ENCODE measurements around the gene XCR1.

XCR1 gene

GRCh38 chr3:45995236-45996192 is 31.8 kb downstream of the XCR1 start, which contains the start of gene FYCO1 (continued):
- peak; percentile 55 for TF ChIP-seq KLF9 (tag by site-specific recombination; IDR thresholded peaks at IDR 0.05; ENCODE audit: low read depth)
- no peak for TF ChIP-seq ZNF19 (tag by site-specific recombination; IDR thresholded peaks at IDR 0.05; ENCODE audit: low read depth)
- peak; percentile 62 for TF ChIP-seq ZEB2 (tag by site-specific recombination; IDR thresholded peaks at IDR 0.05)
- no peak for TF ChIP-seq ZNF157 (tag by site-specific recombination; IDR thresholded peaks at IDR 0.05)
- no peak for TF ChIP-seq ZNF513 (tag by site-specific recombination; IDR thresholded peaks at IDR 0.05)
- TF ChIP-seq ZNF621 (tag by site-specific recombination; IDR thresholded peaks at IDR 0.05) = no peak
- TF ChIP-seq IKZF3 (tag by site-specific recombination; IDR thresholded peaks at IDR 0.05) = no peak
- 0 out of 2 replicates have a peak, but pooled peaks have one; percentile 16 for TF ChIP-seq ZSCAN4 (tag by site-specific recombination; IDR thresholded peaks at IDR 0.05)
- TF ChIP-seq ZNF704 (tag by site-specific recombination; IDR thresholded peaks at IDR 0.05) = no peak
- TF ChIP-seq ATF2 (tag by site-specific recombination; IDR thresholded peaks at IDR 0.05; ENCODE audit: low read depth) = no peak
- peak; percentile 68; the same call in 1 of the 2 replicates for TF ChIP-seq KLF16 (tag by site-specific recombination; IDR thresholded peaks at IDR 0.05)
- TF ChIP-seq ZNF514 (tag by site-specific recombination; IDR thresholded peaks at IDR 0.05) = no peak
- TF ChIP-seq ZNF138 (tag by site-specific recombination; IDR thresholded peaks at IDR 0.05; ENCODE audit: borderline replicate concordance) = no peak
- TF ChIP-seq ZBTB26 (tag by site-specific recombination; optimal IDR thresholded peaks at IDR 0.05) = peak; percentile 77
- TF ChIP-seq ZNF132 (tag by site-specific recombination; IDR thresholded peaks at IDR 0.05; ENCODE audit: borderline replicate concordance) = no peak
- TF ChIP-seq ZNF266 (tag by site-specific recombination; IDR thresholded peaks at IDR 0.05; ENCODE audit: low read depth) = no peak
- no peak for TF ChIP-seq MYNN (tag by site-specific recombination; IDR thresholded peaks at IDR 0.05; ENCODE audit: borderline replicate concordance)
- TF ChIP-seq OSR2 (tag by site-specific recombination; IDR thresholded peaks at IDR 0.05) = no peak
- TF ChIP-seq ZNF37A (tag by site-specific recombination; IDR thresholded peaks at IDR 0.05) = no peak
- TF ChIP-seq ZNF791 (tag by site-specific recombination; IDR thresholded peaks at IDR 0.05) = no peak
- TF ChIP-seq ZBTB10 (tag by site-specific recombination; IDR thresholded peaks at IDR 0.05) = no peak
- TF ChIP-seq ZNF701 (tag by site-specific recombination; IDR thresholded peaks at IDR 0.05) = no peak
- TF ChIP-seq ZNF660 (tag by site-specific recombination; IDR thresholded peaks at IDR 0.05) = no peak
- no peak for TF ChIP-seq ZNF596 (tag by site-specific recombination; IDR thresholded peaks at IDR 0.05)
- peak; percentile 79; the same call in 1 of the 2 replicates for TF ChIP-seq ZBTB11 (tag by site-specific recombination; conservative IDR thresholded peaks at IDR 0.05; ENCODE audit: low read depth)
- TF ChIP-seq GLIS1 (tag by site-specific recombination; IDR thresholded peaks at IDR 0.05) = peak; percentile 66

Measured in HEK293 (cell line).